GM18867 (cell line): ENCODE measurements around the gene ORAI2.
"Not testable (repeated sequence)": the region's sequence is repeated elsewhere in the genome, so short reads cannot be mapped to it uniquely, and the experiment has no call there.

Experiments used
- ATAC-seq: cut with Tn5 transposase; IDR thresholded peaks from one replicate; pipeline ENCODE4 v1.9.1; 2021; ENCODE audit warnings: mild to moderate bottlenecking, moderate library complexity; ENCODE audit not compliant: unreplicated experiment

ORAI2 gene

DNA sequence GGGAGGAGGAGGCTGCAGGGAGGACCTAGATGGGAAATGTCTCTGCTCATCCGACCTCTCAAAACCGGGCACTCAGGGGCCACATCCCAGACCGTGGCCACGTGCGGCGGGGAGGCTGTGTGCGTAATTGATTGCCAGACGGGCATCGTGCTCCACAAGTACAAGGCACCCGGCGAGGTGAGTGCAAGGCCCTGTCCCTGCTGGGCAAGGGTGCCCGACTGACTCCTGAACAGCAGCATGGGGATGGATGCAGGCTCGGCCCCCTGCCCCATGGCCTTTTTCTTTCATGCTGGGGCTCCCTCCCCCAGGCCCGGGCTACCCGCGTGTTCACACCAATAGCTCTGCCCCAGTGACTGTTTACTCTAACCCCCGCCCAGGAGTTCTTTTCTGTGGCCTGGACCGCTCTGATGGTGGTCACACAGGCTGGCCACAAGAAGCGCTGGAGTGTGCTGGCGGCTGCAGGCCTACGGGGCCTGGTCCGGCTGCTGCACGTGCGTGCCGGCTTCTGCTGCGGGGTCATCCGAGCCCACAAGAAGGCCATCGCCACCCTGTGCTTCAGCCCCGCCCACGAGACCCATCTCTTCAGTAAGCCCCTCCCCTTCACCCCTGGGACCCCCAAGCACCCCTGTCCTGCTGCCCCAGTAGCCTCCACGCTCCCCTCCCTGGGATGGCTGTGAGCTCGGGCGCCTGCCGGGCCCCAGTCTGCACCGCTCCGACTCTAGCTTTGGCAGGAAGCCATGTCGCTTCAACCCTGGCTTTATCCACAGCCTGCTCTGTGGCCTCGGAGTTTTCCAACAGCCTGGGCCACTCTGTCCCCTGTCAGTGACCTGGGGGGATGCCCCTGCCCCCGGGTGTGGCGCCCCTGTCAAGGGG lies 35.3 kb downstream of the ORAI2 start:
- ATAC-seq, result no peak

DNA sequence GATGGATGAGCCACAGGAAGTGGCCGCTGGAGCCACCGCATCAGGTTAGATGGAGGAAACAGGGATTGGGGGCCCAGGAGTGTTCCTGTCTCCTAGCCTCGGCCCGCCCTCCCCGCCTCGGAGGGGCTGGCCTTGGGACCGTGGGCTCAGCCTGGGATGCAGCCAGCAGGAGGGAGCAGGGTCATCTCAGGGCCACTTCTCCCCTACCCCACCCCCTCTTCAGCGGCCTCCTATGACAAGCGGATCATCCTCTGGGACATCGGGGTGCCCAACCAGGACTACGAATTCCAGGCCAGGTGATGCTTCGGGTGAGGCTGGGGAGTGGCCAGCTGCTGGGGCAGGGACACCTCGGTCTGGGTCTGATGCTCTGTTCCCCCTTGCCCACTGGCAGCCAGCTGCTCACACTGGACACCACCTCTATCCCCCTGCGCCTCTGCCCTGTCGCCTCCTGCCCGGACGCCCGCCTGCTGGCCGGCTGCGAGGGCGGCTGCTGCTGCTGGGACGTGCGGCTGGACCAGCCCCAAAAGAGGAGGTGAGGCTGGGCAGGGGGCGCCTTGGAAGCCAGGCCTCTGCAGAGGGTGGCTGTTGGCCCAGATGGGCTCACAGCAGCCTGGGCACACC lies 36.1 kb downstream of the ORAI2 start:
- ATAC-seq, result no peak

DNA sequence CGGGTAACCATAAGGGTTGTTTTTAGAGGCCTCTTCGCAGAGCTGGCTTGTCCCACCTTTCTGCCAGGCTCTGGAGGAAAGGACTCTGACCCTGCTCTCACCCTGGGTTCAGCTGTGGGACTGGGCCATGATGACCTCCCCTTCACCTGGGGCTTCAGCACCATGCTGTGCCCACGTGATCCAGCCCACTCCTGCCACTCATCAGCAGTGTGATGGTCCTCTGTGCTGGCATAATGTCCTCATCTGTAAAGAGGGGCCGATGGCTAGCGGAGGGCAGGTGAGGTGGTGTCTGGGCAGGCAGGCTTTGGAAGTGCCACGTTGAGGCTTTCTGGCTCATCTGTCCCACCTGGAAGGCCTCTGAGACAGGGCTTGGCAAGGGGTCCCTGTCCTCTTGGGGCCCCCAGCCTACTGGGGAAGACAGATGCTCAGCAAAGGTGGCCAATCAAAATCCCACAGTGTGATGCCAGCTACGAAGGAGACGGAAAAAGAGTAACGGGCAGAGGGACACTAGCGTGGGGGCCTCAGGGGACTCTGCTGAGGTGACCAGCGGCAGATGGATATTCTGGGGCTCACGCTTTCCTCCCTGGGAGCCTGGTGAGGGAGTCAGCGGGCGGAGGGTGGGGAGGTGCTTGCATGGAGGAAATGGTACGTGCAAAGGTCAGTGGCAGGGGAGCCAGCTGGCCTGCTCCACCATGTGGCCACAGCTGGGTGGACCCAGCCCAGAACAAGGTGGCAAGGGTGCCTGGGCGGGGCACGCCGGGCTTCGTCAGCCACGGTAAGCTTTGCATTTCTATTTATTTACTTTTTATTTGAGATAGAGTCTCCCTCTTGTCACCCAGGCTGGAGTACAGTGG lies 36.8 kb downstream of the ORAI2 start:
- no peak for ATAC-seq

DNA sequence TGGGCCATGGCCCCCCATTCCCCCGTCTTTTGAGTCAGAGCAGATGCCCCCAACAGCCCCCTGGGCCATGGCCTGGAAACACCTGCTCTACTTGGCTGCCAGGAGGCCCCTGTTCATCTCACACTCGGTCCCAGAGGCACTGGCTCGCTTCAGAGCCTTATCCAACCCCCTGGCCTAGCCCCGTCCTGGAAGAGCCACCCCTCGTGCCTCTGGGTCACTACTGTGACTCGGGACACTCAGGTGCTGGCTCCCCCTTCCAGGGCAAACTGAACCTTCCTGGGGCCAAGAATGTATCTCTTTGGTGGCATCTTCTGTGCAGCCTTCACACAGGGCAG lies 38.4 kb downstream of the ORAI2 start:
- ATAC-seq, result no peak

DNA sequence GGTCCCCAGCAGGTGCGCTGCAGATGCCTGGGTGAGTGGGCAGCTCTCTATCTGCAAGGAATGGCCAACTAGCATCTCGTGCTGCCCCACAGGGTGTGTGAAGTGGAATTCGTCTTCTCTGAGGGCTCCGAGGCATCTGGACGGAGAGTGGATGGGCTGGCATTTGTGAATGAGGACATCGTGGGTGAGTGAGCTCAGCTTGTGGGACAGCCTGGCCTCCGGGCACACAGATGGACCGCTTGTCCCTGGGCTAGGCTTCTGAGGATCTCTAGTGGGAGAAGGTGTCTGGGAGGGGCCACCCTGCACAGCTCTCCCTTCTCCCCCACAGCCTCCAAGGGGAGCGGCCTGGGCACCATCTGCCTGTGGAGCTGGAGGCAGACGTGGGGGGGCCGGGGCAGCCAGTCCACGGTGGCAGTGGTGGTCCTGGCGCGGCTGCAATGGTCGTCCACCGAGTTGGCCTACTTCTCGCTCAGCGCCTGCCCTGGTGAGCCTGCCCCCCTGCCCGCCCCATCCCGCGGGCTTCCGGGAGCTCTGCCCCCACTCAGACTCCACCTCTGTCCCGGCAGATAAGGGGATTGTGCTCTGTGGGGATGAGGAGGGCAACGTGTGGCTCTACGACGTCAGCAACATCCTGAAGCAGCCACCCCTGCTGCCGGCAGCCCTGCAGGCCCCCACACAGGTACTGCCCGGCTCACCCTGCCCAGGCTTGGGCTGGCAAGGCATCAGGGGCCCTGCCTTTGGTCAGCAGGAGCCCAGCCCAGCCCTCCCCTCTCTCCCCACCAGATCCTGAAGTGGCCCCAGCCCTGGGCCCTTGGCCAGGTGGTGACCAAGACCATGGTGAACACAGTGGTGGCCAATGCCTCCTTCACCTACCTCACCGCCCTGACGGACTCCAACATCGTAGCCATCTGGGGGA lies 39.0 kb downstream of the ORAI2 start:
- ATAC-seq, result no peak

DNA sequence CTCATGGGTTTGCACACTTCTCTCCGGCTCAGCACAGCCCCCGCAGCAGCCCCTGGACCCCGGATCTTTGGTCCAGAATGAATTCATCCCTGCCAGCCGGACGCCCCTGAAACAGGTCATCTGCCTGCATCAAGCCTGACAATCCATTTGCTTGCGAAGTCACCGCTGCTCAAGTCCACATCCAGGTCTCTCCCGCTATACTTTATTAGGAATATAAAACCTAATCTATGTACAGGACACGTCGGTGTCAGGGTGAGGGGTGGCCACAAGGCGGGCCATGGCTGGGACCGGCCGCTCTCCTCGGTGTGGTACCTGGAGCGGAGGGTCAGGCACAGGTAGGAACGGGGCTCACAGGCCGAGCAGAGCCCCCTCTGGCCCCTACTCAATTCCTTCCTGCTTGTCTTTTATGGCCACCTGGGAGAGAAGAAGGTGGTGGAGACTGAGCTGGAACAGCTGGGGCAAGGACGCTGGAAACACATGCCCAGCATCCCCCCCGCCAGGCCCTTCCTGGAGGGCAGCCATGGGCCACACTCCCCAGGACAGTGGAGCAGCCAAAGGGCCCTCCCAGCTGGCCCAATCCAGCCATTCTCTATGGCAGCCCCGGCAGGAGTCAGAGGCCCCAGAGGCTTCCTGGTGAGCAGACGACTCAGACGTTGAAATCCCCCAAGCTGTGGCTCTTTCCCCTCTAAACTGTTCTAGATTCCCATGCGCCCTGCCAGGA lies 40.1 kb downstream of the ORAI2 start:
- ATAC-seq, result no peak

DNA sequence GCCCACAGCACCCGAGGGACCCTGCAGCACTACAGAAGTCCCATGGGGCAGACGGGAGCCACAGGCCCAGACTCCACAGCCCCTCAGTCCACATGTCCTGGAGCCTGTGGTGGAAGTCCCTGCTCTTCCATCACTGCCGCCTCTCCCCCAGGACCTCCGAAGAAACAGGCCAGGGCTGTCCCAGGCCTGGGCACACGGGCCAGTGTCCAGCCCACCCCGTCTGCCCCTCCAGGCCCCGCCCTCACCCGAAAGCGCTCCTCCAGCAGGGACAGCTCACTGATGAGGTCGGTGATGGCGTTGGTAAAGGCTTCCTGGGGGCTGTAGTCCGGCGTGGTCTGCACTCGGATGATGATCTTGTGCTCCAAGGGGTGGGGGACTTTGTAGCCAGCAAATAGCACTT lies 40.7 kb downstream of the ORAI2 start:
- ATAC-seq, result not testable (repeated sequence)

DNA sequence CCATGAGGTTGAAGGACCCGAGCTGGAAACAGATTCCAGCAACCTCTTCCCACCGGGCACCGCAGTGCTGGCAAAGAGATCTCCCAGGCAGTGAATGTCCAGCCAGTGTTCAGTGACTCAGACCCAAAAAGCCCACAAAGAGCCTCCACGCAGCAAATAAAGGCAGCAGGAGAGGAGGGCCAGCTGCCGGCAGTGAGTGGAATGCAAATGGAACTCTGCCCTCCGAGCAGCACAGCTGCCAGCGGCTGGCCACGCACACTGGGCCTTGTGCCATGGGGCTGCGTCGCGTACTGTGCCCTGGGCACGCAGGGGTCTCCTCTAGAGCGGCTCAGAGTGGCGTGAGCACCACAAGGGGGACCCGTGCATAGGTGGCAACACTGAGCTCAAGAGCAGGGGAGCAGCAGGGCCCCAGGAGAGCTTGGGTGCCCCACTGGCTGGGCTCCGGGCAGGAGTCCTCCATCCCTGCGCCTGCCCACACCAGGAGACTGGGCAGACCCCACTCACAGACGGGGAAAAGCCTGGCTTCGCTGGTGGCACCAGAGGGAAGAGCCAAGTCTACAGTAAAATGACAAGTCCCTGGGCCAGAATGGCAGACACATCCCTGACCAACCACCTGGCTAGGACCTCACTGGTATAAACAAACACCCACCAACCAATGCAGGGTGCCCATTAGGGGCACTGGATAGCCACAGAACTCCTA lies 41.5 kb downstream of the ORAI2 start:
- ATAC-seq, result not testable (repeated sequence)

DNA sequence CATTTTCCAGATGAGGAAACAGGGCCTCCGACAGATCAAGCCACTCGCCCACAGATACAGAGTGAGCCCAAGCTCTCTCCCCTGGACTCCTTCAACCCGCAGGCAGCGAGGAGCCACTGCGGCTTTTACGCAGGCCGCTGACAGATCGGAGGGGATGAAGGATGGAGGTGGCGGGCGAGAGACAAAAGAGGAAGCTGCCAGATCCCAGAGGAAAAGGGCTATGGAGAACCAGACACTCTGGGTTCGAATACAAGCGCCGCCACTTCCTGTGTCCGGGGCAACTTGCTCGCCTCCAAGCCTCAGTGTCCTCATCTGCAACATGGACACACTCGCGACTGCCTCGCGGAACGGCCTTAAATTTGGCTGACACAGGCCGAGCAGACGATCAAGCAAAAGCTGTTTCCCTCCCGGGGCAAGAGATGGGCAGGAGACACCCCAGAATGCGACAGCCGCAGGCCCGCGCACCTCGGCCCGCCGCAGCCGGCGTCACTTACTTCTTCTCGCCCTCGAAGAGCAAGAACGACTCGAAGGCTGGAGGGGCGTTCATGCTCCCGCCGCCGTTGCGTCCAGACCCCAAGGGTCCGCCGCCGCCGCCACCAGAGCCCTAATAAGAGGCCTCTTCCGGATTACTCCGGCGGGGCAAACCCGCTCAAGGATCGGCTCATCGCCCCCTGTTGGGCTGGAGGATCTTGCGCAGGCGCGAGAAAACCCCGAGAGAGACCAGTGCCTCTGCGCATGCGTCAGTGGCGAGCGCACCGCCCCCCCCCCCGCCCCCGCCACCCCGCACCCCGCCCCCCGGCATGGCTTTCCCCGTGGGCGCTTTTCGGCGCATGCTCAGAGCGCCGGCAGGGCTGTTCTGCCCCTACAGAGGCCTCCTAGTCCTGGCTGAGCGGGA lies 45.2 kb downstream of the ORAI2 start, which contains the start of gene POLR2J:
TSS of gene POLR2J (minus strand) at position 609 of the 895 bp plus-strand sequence. CDS start at position 547, 62 bp downstream.
- ATAC-seq, result peak; percentile 84

DNA sequence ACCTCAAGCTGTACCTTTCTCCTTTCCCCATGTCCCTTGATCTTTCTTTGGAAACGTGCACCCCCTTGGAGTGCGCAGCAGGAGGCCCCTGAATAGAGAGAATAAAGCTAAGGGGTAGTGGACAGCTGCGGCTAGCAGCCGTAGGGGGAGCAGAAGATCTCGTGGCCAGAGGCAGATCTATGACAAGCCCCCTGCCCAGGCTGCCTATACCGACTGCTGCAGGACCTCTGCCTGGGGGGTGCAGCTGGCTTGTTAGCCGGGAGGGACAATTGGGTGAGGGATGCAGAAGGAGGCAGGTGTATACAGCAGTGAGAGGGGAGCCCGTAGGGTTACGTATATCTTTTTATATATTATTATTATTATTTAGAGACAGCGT lies 45.8 kb downstream of the ORAI2 start:
- ATAC-seq, result peak; percentile 25

DNA sequence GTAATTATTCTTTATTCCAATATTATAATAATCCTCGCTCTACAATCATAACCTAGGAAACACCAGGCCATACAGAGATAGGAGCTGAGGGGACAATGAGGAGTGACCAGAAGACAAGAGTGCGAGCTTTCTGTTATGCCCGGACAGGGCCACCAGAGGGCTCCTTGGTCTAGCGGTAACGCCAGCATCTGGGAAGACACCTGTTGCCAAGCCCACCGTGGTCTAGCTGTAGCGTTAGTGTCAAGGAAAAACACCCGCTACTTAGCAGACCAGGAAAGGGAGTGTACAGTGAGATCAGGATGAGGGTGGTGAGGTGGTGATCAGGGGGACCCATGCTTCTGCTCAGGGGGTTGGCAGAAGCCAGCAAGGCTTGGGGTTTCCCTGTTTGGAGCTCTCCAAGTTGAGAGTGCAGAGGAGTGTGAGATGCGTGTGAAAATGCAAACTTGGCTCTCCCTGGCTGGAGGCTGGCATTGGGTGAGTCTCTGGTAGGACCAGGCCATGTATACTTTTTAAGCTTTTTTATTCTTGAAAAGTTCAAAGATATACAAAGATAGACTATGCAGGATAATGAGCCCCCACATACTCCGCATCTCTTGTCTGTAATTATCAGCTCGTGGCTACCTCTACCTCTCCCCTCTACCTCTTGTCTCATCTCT lies 46.7 kb downstream of the ORAI2 start:
- not testable (repeated sequence) for ATAC-seq

DNA sequence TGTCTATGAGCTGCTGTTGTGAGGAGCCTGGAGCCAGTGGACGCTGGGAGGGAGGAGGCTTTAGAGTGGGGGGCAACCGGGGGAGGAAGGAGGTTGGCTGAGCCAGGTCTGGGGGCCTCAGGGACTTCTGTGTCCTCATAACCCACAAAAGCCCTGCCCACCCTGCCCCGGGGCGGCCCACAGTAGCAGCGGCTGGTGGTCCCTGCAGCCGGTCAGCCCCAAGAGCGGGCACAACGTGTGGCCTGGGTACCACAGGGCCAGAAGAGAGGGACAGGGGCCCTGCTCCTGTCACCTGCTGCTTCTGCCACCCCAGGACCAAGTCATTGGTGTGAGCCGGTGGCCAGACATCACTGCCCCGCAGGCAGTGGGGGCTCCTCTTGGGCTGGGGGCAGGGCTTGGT lies 48.6 kb downstream of the ORAI2 start:
- not testable (repeated sequence) for ATAC-seq

DNA sequence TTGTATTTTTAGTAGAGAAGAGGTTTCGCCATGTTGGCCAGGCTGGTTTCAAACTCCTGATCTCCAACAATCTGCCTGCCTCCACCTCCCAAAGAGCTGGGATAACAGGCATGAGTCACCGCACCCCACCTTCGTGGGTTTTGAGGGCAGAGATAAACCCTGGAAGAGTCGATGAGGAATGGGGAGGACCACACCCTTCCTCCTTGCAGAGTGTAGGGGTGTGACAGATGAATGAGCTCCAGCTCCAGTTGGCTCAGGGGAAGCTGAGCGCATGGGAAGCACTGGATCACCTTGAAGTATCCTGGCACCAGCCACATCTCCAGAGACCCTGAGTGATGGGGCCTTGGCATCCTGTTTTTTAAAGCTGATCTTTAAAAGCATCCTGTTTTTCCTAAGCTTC lies 50.9 kb downstream of the ORAI2 start:
- not testable (repeated sequence) for ATAC-seq

DNA sequence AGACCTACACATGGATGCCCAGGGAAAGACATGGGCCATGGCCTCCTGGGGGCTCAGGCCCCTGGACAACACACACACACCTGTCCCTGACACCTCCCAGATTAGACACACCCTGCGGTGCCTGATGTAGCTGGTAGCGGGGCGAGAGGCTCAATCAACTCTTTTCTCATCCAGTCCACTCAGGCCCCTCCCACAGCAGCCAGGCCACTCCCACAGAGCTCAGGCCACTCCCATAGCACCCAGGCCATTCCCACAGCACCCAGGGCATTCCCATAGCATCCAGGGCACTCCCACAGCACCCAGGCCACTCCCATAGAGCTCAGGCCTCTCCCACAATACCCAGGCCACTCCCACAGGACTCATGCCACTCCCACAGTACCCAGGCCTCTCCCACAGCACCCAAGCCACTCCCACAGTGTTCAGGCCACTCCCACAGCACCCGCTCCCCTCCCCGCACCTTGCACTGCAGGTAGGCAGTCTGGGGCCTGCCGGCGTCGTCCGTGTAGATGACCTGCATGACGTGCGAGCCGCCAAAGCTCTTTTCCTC lies 57.2 kb downstream of the ORAI2 start:
- ATAC-seq, result peak; percentile 50

DNA sequence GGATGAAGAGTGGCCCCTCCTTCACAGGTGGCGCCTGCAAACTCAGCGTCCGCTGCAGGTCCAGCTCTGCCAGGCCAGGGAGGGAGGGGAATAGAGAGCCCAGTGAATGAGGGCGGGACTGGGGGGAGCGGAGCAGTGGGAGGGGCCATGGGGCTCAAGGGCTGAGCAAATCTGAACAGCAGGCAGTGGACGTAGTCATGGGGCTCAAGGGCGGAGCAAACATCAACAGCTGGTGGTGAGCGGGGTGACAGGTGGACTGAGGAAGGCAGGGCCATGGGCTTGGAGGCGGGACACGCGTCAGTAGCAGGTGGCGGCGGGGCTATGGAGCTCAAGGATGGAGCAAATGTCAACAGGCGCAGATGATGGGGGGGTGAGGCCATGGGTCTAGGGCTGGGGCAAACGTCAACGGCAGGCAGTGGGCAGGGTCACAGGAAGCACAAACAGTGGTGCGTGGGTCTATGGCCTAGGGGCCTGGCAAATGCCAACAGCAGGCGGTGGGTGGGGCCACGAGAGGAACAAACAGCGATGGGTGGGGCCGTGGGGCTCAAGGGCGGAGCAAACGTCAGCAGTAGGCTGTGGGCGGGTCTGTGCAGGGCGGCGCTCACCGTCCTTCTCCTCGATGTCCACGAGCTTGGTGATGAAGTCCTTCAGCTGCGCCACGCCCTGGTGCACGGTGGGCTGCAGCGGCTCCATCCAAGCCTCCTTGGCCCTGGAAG lies 60.0 kb downstream of the ORAI2 start:
- peak; percentile 44 for ATAC-seq

DNA sequence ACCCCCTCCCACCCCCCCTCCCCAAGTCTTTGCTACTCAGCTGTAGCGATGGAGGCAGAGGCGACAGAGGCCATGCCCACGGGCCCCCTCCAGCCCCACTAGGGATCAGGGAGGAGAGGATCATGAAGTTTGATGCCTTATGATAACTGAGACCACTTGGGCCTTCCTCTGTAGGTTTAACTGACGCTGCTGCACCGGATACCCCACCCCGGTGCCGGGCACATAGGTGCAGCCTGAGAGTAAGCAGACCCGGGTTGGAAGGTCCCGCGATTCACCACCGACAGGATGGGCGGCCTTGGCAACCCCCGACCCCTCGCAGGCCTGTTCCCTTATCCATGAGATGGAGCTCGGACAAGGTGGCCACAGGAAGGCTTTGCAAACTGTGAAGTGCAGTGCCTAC lies 60.7 kb downstream of the ORAI2 start:
- not testable (repeated sequence) for ATAC-seq
